Activated naive CD4-positive, alpha-beta T cell treated with anti-CD3 and anti-CD28 coated beads for 36 hours (primary cell): ENCODE results near the gene FHIT. TPM values are rescaled to one million over a fixed set of nuclear protein-coding genes. Genes with fewer than 3 reads are reported as not detected.
"Not testable (repeated sequence)": the region's sequence is repeated elsewhere in the genome, so short reads cannot be mapped to it uniquely, and the experiment has no call there.

Experiments used
- CTCF ChIA-PET: fragments of 350-600 bp; sonication (Branson Sonifier 250); formaldehyde crosslinking; loops from one replicate; lab custom pipeline; 2021; ENCODE audit warnings: antibody characterized with exemption; lab: Charles Lee
- DNase-seq: peaks from one replicate; pipeline ENCODE4 v3.0.0-alpha.2; 2020
- H3K27ac Mint-ChIP-seq: one replicate; pipeline ENCODE4 v1.8.0; 2021; ENCODE audit warnings: mild to moderate bottlenecking, mixed read lengths
- H3K27me3 Mint-ChIP-seq: one replicate; pipeline ENCODE4 v1.8.0; 2021; ENCODE audit warnings: low read depth, mixed read lengths
- H3K36me3 Mint-ChIP-seq: one replicate; pipeline ENCODE4 v1.8.0; 2021; ENCODE audit warnings: low read depth, mixed read lengths
- H3K4me1 Mint-ChIP-seq: one replicate; pipeline ENCODE4 v1.8.0; 2021; ENCODE audit warnings: low read depth, mixed read lengths
- H3K4me3 Mint-ChIP-seq: one replicate; pipeline ENCODE4 v1.8.0; 2021; ENCODE audit warnings: mild to moderate bottlenecking, moderate library complexity, mixed read lengths
- H3K9me3 Mint-ChIP-seq: one replicate; pipeline ENCODE4 v1.8.0; 2021; ENCODE audit warnings: mixed read lengths
- intact Hi-C: fragments of 100-400 bp; cut with micrococcal nuclease; formaldehyde crosslinking; loops from one replicate; pipeline ENCODE4 v1.15.1; 2023
- total RNA-seq, 2 experiments: library from RNA; stranded (reverse); gene quantifications; one replicate each; pipeline ENCODE4 v1.2.3, GENCODE V29; 2021

Gene FHIT
- total RNA-seq, 2 experiments from 2014 or later: 20.2 to 22.7 TPM

DNA sequence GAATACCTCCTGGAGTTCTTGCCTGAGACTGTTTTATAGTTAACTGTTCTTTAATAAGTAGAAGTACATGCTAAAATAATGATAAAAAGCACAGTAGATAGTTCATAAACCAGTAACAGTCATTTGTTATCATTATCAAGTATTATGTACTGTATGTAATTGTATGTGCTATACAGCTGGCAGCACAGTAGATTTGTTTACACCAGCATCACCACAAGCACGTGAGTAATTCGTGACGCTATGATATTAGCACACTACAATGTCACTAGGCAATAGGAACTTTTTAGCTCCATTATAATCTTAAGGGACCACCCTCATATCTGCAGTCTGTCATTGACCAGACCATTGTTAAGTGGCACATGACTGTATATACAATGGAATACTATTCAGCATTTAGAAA lies 534.7 kb downstream of the FHIT start:
- peaks cover under 1% of the 10 kb centered on the region for H3K36me3 Mint-ChIP-seq
- H3K4me1 Mint-ChIP-seq: no peaks in the 10 kb centered on the region
- intact Hi-C loops: no loop called here
- CTCF ChIA-PET: no interaction called here
- peaks cover 3% of the 10 kb centered on the region for H3K9me3 Mint-ChIP-seq
- no peaks in the 10 kb centered on the region for H3K27me3 Mint-ChIP-seq
- no peak for DNase-seq
- H3K27ac Mint-ChIP-seq: no peak overlapping the region
- no peak overlapping the region for H3K4me3 Mint-ChIP-seq

DNA sequence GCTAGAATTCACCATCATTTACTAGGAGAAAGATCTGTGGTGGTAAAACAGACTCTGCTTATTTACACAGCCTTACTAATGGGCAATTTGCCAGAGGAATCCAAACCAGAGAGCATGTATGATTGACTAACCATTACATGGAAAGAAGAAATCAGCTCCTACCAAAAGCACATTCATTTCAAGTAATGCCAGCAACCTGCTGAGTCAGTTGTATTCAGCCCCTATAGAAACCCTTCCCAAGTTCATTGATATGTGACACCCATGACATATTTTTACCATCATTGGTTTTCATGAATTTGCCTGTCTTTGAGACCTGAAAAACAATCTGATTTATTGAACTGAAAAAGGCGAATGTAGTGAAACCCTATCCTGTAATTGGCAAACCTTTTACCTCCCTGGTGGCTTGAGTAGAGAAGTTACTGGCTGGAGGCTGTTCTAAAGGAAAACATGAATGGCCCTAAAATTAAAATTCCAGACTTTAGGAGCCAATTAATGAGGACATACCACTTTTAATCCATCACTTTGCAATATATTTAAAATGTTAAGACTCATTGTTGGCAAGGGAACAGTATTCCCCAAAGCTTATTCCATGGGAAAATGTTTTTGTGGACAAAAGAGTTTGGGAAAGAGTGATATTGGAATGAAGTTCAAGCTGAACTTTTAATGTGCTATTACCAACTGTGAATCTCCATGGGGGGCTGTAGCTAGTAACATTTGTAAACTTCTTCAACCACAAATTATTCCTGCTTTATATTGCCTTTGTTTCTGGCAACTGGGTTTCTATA lies 542.9 kb downstream of the FHIT start:
- H3K27ac Mint-ChIP-seq: no peak overlapping the region
- H3K9me3 Mint-ChIP-seq: peaks cover 5% of the 10 kb centered on the region
- no peak overlapping the region for H3K4me3 Mint-ChIP-seq
- no peaks in the 10 kb centered on the region for H3K27me3 Mint-ChIP-seq
- H3K36me3 Mint-ChIP-seq: peaks cover 5% of the 10 kb centered on the region
- DNase-seq: no peak
- H3K4me1 Mint-ChIP-seq: no peaks in the 10 kb centered on the region
- intact Hi-C loops: no loop called here
- CTCF ChIA-PET: no interaction called here

DNA sequence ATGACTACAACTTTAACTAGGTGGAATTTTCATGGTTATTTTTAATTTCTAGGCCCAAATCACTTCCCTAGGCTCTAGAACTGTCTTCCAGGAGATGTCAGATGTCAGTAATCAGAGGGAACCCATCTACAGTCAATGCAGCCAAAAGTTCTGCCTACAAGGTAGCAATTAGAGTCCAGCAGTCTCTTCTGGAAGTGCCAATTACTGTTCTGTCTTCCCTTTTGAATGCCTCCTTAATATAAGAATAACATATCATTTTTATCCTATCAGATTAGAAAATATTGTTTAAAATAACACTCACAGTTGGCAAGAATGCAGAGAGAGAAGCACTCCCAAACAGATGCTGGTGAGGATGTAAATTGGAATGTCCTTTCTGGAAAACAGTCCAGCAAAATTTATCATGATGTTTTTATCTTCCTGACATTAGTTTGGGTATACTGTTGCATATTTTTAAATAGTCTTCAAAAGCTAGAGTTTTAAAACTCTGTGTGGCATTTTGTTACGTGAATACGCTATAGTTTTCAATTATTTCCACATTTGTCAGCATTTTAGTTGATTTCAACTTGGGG lies 543.7 kb downstream of the FHIT start:
- no peak overlapping the region for H3K27ac Mint-ChIP-seq
- DNase-seq: no peak
- no peaks in the 10 kb centered on the region for H3K4me1 Mint-ChIP-seq
- no peak overlapping the region for H3K4me3 Mint-ChIP-seq
- H3K27me3 Mint-ChIP-seq: no peaks in the 10 kb centered on the region
- H3K36me3 Mint-ChIP-seq: peaks cover 5% of the 10 kb centered on the region
- peaks cover 5% of the 10 kb centered on the region for H3K9me3 Mint-ChIP-seq
- CTCF ChIA-PET: no interaction called here
- intact Hi-C loops: no loop called here

DNA sequence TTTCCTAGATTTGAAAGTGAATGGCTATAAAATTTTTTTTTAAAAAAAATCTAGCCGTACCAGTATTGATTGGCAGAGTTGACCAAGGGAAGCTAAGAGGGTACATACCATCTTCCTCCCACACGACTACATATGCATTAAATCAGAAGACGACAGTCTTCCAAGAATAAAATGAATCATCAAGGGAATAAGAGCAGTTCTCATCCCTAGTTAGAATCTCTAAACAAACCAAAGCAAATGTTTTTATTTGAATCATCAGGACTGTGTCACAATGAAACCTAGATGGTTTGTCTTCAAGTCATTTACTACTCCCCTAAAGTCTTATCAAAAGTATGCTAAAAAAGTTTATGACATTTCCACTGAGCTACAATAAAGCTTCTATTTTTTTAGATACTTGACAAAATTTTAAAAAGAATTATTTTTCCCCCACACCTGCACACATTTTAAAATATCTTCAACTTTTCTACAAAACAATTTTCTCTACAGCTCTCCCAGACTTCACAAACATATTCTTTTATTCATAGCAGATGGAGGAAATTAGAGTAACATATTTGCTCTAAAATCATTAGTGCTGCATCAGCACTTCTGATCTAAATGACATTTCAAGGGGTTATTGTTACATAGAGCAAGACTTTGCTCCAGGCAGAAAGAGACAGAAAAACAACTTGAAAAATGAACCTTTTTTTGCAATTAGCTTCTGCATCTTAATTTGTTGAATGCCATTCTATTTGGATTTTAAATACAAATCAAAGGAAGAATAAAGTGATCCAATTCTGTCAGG lies 547.1 kb downstream of the FHIT start:
- no peaks in the 10 kb centered on the region for H3K9me3 Mint-ChIP-seq
- CTCF ChIA-PET: interaction anchor here (0.6 kb wide), 1 partner anchor 884 kb away, joined by 3 read pairs; no protein-coding TSS in a partner anchor
- no peaks in the 10 kb centered on the region for H3K27me3 Mint-ChIP-seq
- no peaks in the 10 kb centered on the region for H3K36me3 Mint-ChIP-seq
- H3K27ac Mint-ChIP-seq: no peak overlapping the region
- intact Hi-C loops: no loop called here
- H3K4me3 Mint-ChIP-seq: no peak overlapping the region
- no peaks in the 10 kb centered on the region for H3K4me1 Mint-ChIP-seq
- DNase-seq: no peak

DNA sequence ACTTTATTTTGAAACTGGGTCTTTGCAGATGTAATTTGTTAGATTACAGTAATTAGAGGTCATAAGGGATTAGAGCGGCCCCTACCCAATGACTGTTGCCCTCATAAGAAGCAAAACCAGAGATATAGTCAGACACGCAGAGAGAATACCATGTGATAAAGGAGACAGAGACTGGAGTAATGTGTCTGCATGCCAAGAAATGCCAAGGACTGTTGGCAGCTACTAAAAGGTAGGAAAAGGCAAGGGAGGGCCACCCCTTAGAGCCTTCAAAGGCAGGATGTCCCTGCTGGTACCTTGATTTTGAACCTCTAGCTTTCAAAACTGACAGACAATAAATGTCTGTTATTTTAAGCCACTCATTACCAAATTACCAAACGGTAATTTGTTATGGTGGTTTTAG lies 548.2 kb downstream of the FHIT start:
- Mint-ChIP-seq H3K9me3 (no peaks in the 10 kb centered on the region), H3K36me3 (no peaks in the 10 kb centered on the region), H3K27ac (no peak overlapping the region), H3K4me1 (no peaks in the 10 kb centered on the region), H3K27me3 (no peaks in the 10 kb centered on the region), H3K4me3 (no peak overlapping the region)
- no peak for DNase-seq
- CTCF ChIA-PET: no interaction called here
- intact Hi-C loops: no loop called here

DNA sequence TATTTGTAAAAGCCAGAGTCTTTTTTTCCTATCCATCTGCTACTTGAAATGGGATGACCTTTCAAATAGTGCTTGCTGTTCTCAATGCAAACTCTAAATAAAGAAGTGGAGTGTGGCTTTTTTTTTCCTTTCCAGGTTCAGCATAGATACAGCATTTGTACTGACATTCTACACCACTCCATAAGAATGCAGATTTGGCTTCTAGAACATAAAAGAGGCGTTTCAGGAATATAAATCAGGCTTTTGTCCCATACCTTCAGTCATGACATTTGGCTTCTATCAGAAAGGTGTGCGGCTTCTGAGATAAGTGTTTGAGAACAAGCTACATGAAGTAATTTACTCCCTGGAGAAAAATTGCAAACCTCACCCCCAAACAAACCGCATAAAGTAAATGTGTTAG lies 553.1 kb downstream of the FHIT start:
- H3K36me3 Mint-ChIP-seq: no peaks in the 10 kb centered on the region
- H3K4me3 Mint-ChIP-seq: no peak overlapping the region
- H3K9me3 Mint-ChIP-seq: peaks cover 2% of the 10 kb centered on the region
- CTCF ChIA-PET: no interaction called here
- no peaks in the 10 kb centered on the region for H3K27me3 Mint-ChIP-seq
- DNase-seq: no peak
- H3K4me1 Mint-ChIP-seq: no peaks in the 10 kb centered on the region
- intact Hi-C loops: no loop called here
- no peak overlapping the region for H3K27ac Mint-ChIP-seq

DNA sequence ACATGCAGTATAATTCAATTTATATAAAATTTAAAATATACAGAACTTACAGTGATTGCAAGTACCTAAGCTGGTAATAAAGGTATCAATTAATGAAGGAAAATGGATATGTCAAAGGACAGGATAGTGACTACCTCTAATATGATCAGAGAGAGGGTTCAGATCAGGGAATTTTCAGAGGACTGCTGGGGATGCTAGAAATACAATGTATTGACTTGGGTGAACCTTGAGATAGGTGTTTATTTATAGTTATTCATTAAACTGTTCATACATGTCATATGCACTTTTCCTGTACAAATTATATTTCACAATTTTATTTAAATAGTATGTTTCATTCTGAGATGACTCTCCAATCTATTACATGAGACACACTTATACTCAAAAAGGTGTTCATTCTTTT lies 554.1 kb downstream of the FHIT start:
- H3K36me3 Mint-ChIP-seq: no peaks in the 10 kb centered on the region
- DNase-seq: no peak
- CTCF ChIA-PET: no interaction called here
- H3K4me1 Mint-ChIP-seq: no peaks in the 10 kb centered on the region
- intact Hi-C loops: no loop called here
- no peak overlapping the region for H3K27ac Mint-ChIP-seq
- H3K9me3 Mint-ChIP-seq: peaks cover 2% of the 10 kb centered on the region
- H3K27me3 Mint-ChIP-seq: no peaks in the 10 kb centered on the region
- no peak overlapping the region for H3K4me3 Mint-ChIP-seq

DNA sequence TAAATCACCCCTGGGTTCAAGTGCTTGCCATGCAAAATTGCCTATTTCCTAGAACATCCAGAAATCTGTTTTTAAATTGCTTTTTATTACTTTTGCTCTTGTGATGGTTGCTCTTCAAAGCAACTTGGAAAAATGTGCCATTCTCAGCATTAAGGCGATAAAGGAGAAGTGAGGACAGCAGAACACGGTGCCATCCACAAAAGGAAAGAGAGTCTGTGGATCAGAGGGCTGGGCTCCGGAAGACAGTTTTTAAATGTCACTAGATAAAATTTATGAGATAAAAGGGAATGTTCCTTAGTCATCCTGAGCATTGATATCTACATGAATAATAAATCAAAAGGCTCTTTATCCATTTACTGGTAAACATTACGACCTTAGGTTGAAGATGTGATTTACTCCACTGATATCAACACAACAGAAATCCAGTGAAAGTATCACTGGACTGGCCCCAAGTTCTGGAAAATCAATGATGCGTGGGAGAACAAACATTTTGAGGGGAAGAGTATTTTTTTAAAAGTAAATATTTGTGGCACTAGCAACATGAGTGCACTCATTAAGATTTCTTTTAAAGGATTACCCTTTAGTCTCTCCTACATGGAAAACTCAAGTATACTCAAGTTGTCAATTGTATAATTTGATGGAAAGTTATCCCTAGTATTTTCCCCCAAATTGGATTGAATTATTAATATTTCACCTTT lies 554.7 kb downstream of the FHIT start:
- no peak for DNase-seq
- Mint-ChIP-seq H3K36me3 (no peaks in the 10 kb centered on the region), H3K9me3 (peaks cover 2% of the 10 kb centered on the region), H3K4me3 (no peak overlapping the region), H3K4me1 (no peaks in the 10 kb centered on the region), H3K27ac (no peak overlapping the region), H3K27me3 (no peaks in the 10 kb centered on the region)
- intact Hi-C loops: no loop called here
- CTCF ChIA-PET: no interaction called here

DNA sequence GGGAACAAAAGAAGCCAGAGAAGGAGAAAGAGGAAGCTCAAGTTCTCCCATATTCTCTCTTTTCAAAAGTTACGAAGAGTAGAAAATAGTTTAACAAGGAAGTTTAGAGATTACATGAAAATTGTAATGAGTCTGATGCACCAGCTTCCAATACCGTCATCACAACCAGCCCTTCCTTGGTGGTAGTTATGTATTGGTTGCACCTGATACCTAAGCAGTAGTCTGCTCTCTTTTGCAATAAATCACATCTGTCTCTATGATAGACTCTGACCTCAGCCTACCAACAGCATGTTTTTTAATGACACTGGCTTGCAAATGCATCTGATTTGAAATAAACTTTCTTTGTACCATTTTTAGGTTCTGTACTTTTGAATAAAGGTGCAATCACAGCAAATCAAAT lies 575.8 kb downstream of the FHIT start:
- H3K9me3 Mint-ChIP-seq: no peaks in the 10 kb centered on the region
- DNase-seq: no peak
- peaks cover 2% of the 10 kb centered on the region for H3K4me1 Mint-ChIP-seq
- intact Hi-C loops: no loop called here
- no peaks in the 10 kb centered on the region for H3K27me3 Mint-ChIP-seq
- H3K4me3 Mint-ChIP-seq: no peak overlapping the region
- no peak overlapping the region for H3K27ac Mint-ChIP-seq
- H3K36me3 Mint-ChIP-seq: no peaks in the 10 kb centered on the region
- CTCF ChIA-PET: no interaction called here

DNA sequence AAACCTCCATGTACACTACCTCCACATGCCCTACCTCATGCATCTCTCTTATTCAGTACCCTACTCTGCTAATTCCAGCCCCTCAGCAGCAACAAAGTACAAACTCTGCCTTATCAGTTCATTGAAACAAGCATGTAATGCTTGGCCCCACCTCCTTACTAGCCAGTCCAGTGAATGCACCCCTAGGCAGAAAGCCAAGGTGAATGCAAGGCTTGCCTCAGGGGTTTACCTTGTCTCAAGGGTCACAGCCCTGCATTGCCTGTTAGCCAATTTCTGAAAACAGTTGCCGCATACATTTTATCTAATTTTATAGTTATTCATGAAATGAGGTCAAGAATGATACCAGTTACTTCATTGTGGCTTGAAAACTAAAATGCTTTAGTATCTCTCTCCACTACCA lies 576.4 kb downstream of the FHIT start:
- no peaks in the 10 kb centered on the region for H3K9me3 Mint-ChIP-seq
- intact Hi-C loops: no loop called here
- DNase-seq: no peak
- H3K27me3 Mint-ChIP-seq: no peaks in the 10 kb centered on the region
- no peak overlapping the region for H3K4me3 Mint-ChIP-seq
- H3K4me1 Mint-ChIP-seq: peaks cover 2% of the 10 kb centered on the region
- H3K36me3 Mint-ChIP-seq: no peaks in the 10 kb centered on the region
- CTCF ChIA-PET: no interaction called here
- H3K27ac Mint-ChIP-seq: no peak overlapping the region

DNA sequence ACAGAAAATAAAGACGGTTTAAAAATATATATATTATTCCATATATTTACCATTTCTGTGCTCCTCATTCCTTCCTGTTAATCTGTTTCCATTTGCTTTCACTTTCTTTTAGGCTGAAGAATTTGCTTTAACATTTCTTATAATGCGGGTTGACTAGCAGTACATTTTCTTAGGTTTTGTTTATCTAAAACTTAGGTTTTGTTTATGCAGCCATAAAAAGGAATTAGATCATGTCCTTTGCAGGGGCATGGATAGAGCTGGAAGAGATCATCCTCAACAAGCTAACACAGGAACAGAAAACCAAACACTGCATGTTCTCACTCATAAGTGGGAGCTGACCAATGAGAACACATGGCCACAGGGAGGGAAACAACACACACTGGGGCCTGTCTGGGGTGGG lies 578.1 kb downstream of the FHIT start:
- Mint-ChIP-seq H3K36me3 (no peaks in the 10 kb centered on the region), H3K4me1 (peaks cover 2% of the 10 kb centered on the region), H3K27ac (no peak overlapping the region), H3K27me3 (no peaks in the 10 kb centered on the region), H3K9me3 (no peaks in the 10 kb centered on the region), H3K4me3 (no peak overlapping the region)
- intact Hi-C loops: no loop called here
- DNase-seq: no peak
- CTCF ChIA-PET: interaction anchor here (0.6 kb wide), 1 partner anchor 1330 kb away, joined by 3 read pairs; no protein-coding TSS in a partner anchor

DNA sequence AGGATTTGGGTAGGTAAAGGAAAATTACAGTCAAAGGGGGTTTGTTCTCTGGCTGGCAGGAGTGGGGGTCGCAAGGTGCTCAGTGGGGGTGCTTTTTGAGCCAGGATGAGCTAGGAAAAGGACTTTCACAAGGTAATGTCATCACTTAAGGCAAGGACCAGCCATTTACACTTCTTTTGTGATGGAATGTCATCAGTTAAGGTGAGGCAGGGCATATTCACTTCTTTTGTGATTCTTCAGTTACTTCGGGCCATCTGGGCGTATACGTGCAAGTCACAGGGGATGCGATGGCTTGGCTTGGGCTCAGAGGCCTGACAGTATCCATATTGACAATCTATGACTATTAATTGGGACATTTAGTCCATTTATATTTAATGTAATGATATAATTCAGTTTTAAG lies 578.9 kb downstream of the FHIT start:
- CTCF ChIA-PET, H3K4me3 Mint-ChIP-seq, H3K27ac Mint-ChIP-seq, H3K36me3 Mint-ChIP-seq, DNase-seq, intact Hi-C loops, H3K9me3 Mint-ChIP-seq, H3K27me3 Mint-ChIP-seq, H3K4me1 Mint-ChIP-seq: not testable (repeated sequence)
